ENCODE measurements around the gene KIF7. TPM values are rescaled to one million over a fixed set of nuclear protein-coding genes. Genes with fewer than 3 reads are reported as not detected.

Gene KIF7
- total and polyA plus RNA-seq, 2 of the 4 experiments (the other 2 are of a cell fraction): 5.0 to 9.0 TPM

GRCh38 chr15:89695198-89695597 is 39.9 kb upstream of the KIF7 start:
- Histone ChIP-seq H4K8ac (ENCODE audit: low read depth in 2 of 2, low read length in 2 of 2) (no peak overlapping the region), H3K18ac (ENCODE audit: low read depth, low read length) (no peak overlapping the region), H3K36me3 (ENCODE audit: control insufficient read depth, insufficient read depth, low read length) (no peaks in the 10 kb centered on the region), H2AFZ (replicated peaks; ENCODE audit: low read length, poor library complexity) (no peak overlapping the region), H3K27me3 (ENCODE audit: control insufficient read depth, insufficient read depth, low read length) (peaks cover 12% of the 10 kb centered on the region), H4K91ac (ENCODE audit: insufficient read depth, low read depth, low read length) (no peak overlapping the region), H3K79me1 (ENCODE audit: low read depth in 1 of 2, low read length in 2 of 2) (peaks cover 0 to 4% of the 10 kb centered on the region in 2 experiments; a peak in 1 of 4 replicates), H2BK5ac (ENCODE audit: low read depth, low read length, poor library complexity, severe bottlenecking) (no peak overlapping the region), H3K9ac (ENCODE audit: low read depth, low read length) (no peak overlapping the region), H3K23ac (ENCODE audit: low read depth, low read length) (no peak overlapping the region), H2BK15ac (ENCODE audit: low read depth, low read length) (no peak overlapping the region), H3K14ac (replicated peaks; ENCODE audit: low read depth, low read length) (no peak overlapping the region), H3K4me1 (ENCODE audit: control insufficient read depth, insufficient read depth, low read length) (peaks cover 2% of the 10 kb centered on the region; the same call in 1 of the 2 replicates), H2AK5ac (ENCODE audit: low read depth, low read length) (no peak overlapping the region), H3K4me3 (ENCODE audit: insufficient read depth, low read depth, low read length) (no peak overlapping the region), H4K20me1 (ENCODE audit: insufficient read depth, low read length) (no peaks in the 10 kb centered on the region), H2AK9ac (replicated peaks; ENCODE audit: low read depth, low read length, poor library complexity) (no peak overlapping the region), H3K9me1 (ENCODE audit: insufficient read depth, low read length) (peaks cover 4% of the 10 kb centered on the region; the same call in 1 of the 2 replicates), H3K9me3 (ENCODE audit: control insufficient read depth, insufficient read depth, low read length) (no peaks in the 10 kb centered on the region), H2BK20ac (ENCODE audit: low read depth, low read length) (no peak overlapping the region), H3K56ac (ENCODE audit: extremely low read depth, insufficient read depth, low read length) (no peak overlapping the region), H3K4me2 (ENCODE audit: low read depth, low read length) (no peak overlapping the region), H4K5ac (ENCODE audit: low read depth, low read length) (no peak overlapping the region), H3K27ac (ENCODE audit: insufficient read depth, low read length) (no peak overlapping the region), H2BK120ac (ENCODE audit: low read depth, low read length) (no peak overlapping the region), H3K4ac (ENCODE audit: low read depth, low read length) (no peak overlapping the region)
- ChIA-PET POLR2A (ENCODE audit: unreplicated experiment) (no interaction called here), CTCF (no interaction called here)
- DNase-seq: no peak
- intact Hi-C loops (cut with micrococcal nuclease): no loop called here
- in situ Hi-C loops (cut with MboI; ENCODE audit: low sequenced_read_pairs): no loop called here
- TF ChIP-seq ELK1 (IDR thresholded peaks at IDR 0.05; ENCODE audit: borderline replicate concordance, low read depth, low read length): no peak
- no peak for TF ChIP-seq CHD1 (IDR thresholded peaks at IDR 0.05; ENCODE audit: low read depth, low read length)
- no peak for TF ChIP-seq BHLHE40 (IDR thresholded peaks at IDR 0.05; ENCODE audit: low read depth, low read length)
- no peak for TF ChIP-seq FOS (IDR thresholded peaks at IDR 0.05; ENCODE audit: low read depth, low read length)
- TF ChIP-seq CTCF (conservative IDR thresholded peaks at IDR 0.05; ENCODE audit: low read depth, low read length): no peak
- no peak for TF ChIP-seq RAD21 (IDR thresholded peaks at IDR 0.05; ENCODE audit: low read length)
- no peak for TF ChIP-seq NFE2L2 (IDR thresholded peaks at IDR 0.05; ENCODE audit: low read depth, low read length)
- no peak for TF ChIP-seq RCOR1 (IDR thresholded peaks at IDR 0.05; ENCODE audit: insufficient replicate concordance, low read length)
- TF ChIP-seq POLR2A (IDR thresholded peaks at IDR 0.05; ENCODE audit: low read depth, low read length): no peak
- TF ChIP-seq MAZ (IDR thresholded peaks at IDR 0.05; ENCODE audit: borderline replicate concordance, low read depth, low read length): no peak
- no peak for TF ChIP-seq SMC3 (IDR thresholded peaks at IDR 0.05; ENCODE audit: low read depth, low read length)
- no peak for TF ChIP-seq RFX5 (IDR thresholded peaks at IDR 0.05; ENCODE audit: low read depth, low read length)
- TF ChIP-seq MAFK (IDR thresholded peaks at IDR 0.05; ENCODE audit: low read depth, low read length): no peak
- TF ChIP-seq USF2 (IDR thresholded peaks at IDR 0.05; ENCODE audit: low read depth, low read length): no peak
- TF ChIP-seq CEBPB (IDR thresholded peaks at IDR 0.05; ENCODE audit: low read depth, low read length): no peak
- TF ChIP-seq MXI1 (IDR thresholded peaks at IDR 0.05; ENCODE audit: borderline replicate concordance, low read depth, low read length): no peak
- dilution Hi-C loops (cut with HindIII; ENCODE audit: low sequenced_read_pairs, unreplicated experiment): no loop called here
- BruUV-seq (replicated peaks): no TSS peak
- ATAC-seq (ENCODE audit: low read depth): no peak
- WGBS, 2 experiments (ENCODE audit: extremely low coverage in 2 of 2, insufficient read length in 1 of 2): no CpG with 5 or more reads among the region's 1 CpG
